Stimulated activated CD4-positive, alpha-beta T cell treated with anti-CD3 and anti-CD28 coated beads, Interleukin-1b, Interleukin-23, amount 100 ng/mL, for 4 hours (primary cell): ENCODE results near the gene TSPOAP1.

Experiments used
- DNase-seq, 2 donors: peaks; one replicate each; pipeline ENCODE4 v3.0.0-alpha.2; 2020; ENCODE audit warnings: low read depth in 2 of 2

Gene TSPOAP1

GRCh38 chr17:58263773-58264172 is 64.8 kb downstream of the TSPOAP1 start:
- no peak for DNase-seq

GRCh38 chr17:58262149-58262548 is 66.4 kb downstream of the TSPOAP1 start:
- no peak for DNase-seq

- no peak for DNase-seq
Measured at GRCh38 chr17:58254803-58255202, 73.8 kb downstream of the TSPOAP1 start.

GRCh38 chr17:58253082-58253481 is 75.5 kb downstream of the TSPOAP1 start:
- DNase-seq = no peak

GRCh38 chr17:58252141-58252540 is 76.5 kb downstream of the TSPOAP1 start:
- no peak for DNase-seq
